Amniotic epithelial cell (primary cell): ENCODE results near the gene IMMP2L.
"Not testable (repeated sequence)": the region's sequence is repeated elsewhere in the genome, so short reads cannot be mapped to it uniquely, and the experiment has no call there.

Source experiments
- DNase-seq: peaks from one replicate; pipeline ENCODE4 v3.0.0-alpha.2; 2010; ENCODE audit warnings: low read depth

The IMMP2L gene

DNA sequence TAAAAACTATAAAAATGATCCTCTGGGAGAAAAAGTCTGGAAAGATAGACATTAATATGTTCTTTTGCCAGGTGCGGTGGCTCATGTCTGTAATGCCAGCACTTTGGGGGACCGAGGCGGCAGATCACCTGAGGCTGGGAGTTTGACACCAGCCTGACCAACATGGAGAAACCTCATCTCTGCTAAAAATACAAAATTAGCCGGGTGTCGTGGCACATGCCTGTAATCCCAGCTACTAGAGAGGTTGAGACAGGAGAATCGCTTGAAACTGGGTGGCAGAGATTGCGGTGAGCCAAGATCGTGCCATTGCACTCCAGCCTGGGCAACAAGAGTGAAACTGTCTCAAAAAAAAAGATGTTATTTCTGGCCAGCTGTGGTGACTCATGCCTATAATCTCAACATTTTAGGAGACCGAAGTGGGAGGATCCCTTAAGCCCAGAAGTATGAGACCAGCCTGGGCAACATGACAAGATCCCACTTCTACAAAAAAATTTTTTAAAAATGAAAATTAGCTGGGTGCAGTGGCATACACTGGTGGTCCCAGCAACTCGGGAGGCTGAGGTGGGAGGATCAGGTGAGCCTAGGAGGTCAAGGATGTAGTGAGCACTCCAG lies 573.3 kb downstream of the IMMP2L start:
- DNase-seq = no peak

DNA sequence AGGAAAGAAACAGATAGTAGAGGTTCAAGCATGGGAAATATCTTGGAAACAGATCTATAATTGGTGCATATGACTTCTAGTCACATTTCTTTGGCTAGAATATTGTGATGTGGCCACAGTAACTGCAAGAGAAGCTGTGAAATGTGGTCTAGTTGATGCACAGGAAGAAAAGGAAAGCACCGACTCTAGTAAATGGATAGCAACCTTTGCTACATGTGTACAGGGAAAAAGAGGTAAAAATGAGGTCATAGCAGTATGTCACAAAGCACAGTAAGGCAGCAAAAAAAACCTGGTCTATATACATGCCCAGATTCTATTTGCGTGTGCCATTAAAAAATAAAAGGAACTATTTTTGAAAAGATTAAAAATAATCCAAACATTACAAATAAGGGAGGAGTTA lies 573.9 kb downstream of the IMMP2L start:
- no peak for DNase-seq

DNA sequence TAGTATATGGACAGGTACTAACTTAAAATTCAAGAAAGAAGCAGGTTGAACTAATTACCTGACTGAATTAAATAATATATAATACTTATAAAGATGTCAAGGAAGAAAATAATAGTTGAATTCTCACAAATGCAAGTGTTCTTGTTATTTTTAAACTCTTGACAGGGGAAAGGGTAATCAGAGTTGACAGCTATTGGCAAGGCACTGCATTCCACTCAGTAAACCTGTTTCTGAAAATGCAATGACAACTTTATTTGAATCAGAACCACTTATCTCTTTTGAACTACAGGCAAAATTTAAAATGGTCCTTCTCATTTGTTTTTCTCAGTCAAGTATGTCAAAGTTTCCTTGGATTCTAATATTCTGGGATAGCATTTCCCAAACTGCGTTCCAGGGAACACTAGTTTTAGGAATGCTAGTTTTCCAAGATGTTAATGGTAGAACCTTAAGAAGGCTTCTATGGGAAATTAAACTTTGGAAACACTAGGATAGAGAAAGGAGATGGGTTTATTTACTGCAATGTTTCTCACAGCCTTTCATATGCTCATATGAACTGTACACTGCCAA lies 575.1 kb downstream of the IMMP2L start:
- no peak for DNase-seq

DNA sequence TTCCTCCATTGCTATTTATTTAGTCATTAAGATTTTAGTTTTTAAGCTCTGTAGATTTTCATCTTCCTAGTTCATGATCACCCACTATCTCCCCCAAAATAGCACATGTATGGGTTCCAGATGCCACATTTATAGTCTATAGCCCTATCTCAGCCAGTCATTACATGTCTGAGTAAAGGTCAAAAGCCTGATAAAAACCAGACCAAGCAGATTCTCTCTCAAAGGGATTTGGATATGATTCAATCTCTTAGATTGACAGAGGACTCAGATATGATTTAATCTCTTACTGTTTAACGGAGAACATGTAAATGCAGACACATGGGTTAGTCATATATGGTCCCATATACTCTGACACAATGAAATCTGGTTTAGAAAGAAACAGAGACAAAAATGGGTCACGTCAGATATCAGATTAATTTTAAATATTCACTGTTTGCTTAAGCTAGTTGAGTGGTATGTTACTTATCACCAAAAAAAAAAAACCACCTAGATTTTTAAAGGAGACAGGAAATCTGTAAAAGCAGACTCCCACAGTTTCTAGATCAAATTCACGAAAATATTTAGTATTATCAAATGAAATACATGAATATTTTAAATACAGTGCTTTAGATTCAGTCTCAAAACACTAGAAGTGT lies 578.4 kb downstream of the IMMP2L start:
- no peak for DNase-seq

DNA sequence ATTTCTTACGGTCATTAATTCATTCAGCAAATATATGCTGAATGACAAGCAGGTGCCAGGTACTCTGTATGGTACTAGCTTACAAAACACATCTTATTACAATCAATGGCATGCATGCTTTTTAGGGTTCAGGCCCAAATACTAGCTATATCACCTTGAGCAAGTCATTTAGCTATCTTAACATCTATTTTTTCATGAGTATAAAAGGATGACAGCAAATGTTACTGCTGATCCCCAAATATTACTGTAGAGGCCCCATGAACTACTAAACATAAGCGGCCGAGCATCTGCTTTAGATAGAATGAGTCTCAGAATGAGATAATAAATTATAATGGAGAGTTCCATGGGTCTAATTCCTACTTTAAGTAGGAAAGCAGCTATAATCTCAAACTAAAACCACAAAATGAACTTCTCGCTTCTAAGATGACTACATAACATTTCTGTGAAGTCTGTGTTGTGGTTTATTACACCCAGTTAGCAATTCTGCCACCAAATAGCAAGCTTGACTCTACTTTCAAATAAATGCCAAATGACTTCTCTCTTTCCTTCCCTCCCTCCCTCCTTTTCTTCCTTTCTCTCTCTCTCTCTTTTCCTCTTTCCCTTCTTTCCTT lies 585.1 kb downstream of the IMMP2L start:
- peak; percentile 12 for DNase-seq

DNA sequence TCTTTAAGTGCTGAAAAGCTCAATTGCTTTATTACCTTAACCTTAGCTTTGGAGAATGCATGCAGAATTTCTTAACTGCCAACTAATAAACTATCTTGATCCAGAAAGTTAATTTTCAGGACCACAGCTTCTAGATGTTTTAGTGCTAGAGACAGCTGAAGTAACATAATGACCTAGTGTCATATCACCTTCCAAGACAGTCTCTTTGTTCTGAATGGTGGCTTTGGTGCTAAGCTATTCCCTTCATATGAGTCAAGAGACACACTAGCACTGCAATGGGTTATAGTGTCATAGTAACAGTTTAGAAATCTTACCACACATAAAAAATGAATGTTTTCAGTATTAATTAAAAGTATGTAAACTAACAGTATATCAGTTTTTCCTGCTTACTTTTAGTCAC lies 586.8 kb downstream of the IMMP2L start:
- DNase-seq = no peak

DNA sequence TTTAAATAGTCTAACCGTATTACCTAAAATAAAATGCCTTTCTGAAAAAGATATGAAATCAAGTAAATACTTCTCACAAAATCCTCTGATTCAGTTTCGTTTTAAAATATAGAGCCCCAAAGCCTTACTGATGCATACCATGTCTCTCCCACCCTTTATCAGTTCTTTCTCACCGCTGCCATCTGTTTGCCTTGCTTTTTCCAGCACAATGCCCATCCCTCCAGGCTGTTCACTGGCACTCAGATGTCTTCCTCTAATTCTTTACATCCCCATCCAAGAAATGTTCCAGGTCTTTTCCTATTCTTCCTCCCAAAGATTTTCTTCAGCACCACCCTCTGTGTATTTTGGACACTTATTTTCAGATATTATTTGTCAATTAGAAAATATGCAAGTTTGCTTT lies 587.9 kb downstream of the IMMP2L start:
- no peak for DNase-seq

DNA sequence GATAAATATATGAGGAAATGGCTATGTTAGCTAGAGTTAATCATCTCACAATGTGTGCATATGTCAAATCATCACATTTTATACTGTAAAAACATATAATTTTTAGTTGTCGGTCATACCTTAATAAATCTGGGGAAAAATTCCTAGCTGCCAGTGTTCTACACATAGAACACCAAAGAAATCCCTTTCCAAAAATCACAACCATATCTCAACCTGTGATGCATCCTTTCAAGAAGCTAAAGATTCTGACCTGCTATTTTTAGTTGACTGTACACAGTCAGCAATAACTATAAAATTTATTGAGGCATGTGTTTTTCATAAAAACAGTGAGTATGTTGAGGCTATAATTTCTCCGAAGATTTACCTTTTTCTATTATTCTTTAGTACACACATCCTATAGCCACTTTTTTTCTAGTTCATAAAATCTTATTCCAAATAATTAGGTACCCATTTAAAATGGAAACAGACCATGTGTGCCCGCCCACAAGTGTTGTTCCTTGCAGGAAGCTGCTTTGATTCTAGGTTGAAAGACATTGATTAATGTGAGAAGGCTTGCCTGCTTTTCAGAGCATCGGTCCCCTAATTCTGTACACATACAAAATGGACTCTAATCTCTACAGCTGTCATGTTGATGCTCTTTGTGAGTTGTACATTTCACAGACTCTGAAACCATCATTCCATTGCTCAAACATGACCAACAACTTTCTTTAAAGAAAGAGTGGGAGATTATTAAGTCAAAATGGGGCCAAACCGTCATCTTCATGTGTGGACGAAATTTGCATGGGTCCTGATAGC lies 588.9 kb downstream of the IMMP2L start:
- no peak for DNase-seq

DNA sequence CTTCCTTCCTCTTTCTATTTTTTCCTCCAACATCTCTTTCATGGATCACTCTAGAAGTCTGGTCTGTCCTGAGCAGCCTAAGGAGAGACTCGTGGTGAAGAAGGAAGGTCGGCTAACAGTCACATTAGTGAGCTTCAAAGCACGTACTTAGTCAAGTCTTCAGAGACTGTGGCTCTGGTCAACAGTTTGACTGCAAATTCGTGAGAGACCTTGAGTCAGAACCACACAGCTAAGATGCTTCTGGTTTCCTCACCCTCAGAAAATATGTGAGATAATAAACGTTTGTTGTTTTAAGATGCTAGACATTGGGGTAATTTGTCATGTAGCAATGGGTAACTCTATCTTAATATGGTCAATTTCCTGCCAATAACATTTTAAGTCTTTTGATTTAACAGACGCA lies 597.5 kb downstream of the IMMP2L start:
- DNase-seq = peak; percentile 18

DNA sequence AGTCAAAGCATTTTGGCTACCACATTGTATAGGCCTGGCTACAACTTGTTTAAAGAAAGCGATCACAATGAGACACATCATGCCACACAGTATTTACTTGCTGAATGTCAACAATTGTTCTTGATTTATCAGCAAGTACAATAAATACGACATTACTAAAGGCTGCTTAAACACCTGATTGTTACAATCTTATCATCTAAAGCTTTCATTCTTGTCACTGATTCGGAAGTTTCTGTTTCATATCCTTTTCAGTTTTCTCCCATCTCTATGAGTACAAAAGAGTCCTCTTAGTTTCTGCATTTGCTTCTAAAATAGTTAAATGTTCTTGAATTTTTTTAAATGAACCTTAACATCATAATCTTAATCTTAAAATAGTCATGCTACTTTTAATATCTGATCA lies 599.5 kb downstream of the IMMP2L start:
- no peak for DNase-seq

DNA sequence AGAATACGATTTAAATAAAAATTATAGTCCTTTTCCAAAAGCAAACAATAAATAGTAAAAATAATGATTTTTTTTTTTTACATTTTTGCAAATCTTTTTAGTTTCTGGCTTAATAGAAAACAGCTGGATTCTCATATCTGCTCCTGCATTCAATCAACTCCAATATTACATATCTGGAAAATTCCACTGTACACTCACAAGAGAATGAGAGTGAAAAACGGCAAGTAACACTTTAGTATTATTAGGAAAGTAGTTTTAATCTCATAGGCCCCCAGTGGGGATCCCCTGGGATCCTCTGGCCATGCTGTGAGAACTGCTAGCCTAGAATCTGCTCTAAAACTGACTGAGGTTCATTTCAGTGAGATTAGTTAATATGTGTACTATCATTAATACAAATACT lies 599.9 kb downstream of the IMMP2L start:
- DNase-seq = no peak

DNA sequence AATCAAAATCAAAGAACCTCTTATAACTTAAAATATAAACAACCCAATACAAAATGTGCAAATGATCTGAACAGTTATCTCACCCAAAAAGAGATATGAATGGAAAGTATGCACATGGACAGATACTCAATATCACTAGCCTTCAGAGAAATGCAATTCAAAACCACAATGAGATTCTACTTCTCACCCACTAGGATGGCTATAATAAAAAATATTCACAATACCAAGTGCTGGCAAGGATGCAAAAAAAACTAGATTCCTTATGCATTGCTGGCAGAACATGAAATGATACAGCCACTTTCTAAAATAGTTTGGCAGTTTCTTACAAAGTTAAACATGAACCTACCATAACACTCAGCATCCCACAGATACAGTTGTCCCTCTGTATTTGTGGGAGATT lies 601.5 kb downstream of the IMMP2L start:
- DNase-seq = no peak

DNA sequence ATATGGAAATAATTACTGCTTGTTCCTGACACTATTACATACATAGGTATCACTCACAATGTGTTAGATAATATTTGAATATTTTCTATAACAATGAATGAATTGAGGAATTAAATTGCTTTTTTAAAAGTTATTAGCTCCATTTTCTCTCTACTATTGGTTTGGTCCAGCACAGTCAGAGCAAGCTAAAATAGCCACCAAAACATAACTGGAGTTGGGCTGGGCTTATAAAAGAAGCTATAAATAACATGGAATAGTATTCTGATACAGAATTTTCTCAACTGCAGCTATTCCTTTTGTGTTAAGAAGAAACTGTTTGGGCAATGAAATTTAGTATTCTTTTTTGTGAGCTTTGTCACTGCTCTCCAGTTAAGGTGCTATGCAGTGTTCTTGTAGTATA lies 614.0 kb downstream of the IMMP2L start:
- DNase-seq = no peak

DNA sequence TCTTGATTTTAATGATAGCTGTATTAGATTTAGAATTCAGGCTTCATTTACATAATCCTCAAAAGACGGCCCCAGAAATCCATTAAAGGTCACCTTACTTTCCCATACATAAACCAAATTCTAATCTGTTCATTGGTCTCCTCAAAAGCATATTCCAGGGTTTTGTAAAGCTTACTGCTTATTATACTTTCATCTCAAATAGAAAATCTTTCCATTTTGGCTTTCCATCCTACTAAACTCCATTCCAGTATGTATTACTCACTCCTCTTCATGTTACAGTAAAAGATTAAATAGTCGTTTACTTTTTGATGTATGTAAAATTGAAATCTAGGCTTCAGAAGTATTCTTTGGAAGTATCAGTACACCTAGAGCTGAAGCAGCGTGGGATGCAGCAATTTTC lies 614.9 kb downstream of the IMMP2L start:
- no peak for DNase-seq

DNA sequence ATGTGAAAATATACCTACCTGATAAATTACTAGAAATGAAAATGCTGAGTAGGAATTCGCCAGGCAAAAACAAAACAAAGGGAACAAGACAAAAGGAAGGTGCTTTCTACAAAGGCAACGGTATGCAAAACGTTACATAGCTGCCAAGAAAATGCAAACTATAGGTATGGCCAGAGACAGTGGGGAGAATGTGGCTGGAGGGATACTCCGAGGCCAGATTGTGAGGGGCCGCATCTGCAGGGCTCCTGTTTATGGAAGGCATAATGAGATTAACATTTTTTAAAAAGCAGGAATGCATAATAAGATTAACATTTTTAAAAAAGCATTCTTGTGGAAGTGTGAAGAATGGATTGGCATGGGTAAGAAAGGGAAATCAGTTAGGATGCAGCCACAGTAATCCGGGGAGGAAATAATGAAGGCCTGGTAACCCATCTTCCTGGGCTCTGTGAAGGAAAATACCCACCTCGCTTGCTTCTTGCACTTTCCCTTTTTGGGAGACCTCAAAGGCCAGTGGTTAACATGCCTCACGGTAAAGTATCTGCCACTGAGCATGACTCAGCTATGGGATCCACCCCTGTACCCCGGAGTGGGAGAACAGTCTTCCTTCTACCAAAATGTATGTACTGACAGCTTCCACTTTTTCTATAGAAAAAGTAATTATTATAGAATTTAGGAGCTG lies 617.2 kb downstream of the IMMP2L start:
- DNase-seq = no peak

DNA sequence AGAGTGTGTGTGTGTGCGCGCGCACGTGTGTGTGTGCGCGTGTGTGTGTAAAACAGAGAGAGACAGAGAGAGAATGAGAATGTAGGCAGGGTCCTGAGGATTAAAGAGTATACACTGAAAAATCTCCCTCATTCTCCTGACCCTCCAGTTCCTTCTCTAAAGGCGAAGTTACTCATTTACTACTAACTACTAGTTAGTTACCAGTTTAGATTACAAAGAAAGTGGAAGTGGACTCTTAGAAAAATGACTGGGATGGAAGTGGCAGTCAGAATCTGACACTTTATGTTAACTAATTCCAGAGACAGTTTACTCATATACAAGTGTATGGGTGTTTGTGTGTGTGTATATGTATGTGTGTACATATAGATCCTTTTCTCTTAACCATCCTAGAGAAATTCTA lies 617.8 kb downstream of the IMMP2L start:
- DNase-seq = no peak

DNA sequence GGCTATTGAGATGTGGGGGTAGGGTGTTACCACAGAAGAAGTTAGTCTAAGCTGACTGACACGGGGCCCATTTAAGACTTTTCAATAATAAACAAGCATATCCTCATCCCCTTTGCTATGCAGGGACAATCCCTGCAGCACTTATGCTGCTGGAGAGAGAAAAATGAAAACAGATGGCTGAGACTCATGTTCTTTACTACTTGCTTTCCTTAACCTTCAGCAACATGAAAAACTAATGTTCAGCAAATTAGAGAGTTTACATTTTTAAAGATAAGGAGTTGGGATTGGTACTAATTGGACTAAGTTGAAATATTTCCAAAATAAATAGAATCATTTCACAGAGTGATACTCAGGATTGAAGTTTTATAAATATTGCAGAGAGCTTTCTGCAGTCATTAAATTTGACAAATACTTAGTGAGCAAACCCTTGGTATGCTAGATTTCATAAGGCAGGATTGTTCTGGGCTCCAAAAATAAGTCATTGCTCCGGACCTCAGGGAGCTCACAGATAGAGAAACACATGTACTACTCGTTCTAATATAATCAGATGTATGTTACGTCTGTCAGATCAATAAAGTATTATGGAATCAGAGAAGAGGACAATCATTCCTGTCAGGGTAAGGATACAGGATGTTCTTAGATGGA lies 618.5 kb downstream of the IMMP2L start:
- DNase-seq = no peak

DNA sequence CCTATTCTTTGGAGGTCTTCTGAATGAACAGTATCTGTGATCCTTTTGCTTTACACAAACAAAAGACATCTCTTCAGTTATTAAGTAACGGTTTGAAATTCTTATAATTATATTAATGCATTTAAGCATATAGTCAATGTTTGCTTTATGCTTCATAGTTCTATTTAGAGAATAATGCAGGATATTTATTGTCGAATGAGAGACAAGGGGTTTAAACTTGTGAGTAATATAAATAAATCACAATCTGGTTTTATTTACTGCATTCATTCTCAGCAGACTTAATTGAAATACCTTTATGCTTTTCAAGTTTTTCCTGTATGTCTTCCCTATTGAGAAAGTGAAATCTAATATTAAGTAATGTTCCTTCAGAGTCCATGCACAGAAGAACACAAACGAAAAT lies 620.9 kb downstream of the IMMP2L start:
- no peak for DNase-seq

DNA sequence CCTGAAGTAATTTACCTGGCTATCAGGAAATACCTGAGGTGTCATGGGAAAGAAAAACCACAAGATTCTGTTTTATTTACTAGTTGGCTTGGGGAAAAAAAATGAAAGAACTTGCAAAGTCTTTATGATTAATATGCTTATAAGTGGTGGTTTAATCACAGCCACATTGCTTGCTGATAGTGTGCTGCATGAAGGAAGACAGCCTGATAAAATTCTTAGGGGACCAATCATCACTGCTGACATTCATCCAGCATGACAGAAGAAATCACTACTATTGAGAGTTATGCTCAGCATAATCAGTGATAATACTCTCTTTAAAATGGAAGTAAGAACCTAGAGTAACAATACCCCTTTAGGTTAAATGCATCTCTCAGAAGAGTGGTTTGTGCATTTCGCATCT lies 621.5 kb downstream of the IMMP2L start:
- DNase-seq = peak; percentile 17

DNA sequence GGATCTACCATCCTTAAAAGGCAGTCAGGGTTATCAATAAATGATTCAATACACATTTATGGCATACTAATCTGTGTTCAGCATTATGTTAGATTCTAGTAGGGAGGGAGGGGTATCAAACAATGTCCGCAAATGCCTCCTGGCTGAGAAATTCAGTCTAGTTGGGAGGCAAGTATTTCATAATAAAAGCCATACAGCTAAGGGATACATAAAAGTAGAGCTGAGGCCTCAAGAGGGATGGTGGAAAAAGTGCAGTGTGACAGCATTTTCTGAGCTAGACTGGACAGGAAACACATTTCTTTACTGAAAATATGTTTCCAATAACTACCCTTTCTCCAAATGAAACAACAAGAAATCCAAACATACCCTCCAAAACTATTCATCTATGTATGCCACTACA lies 624.1 kb downstream of the IMMP2L start:
- no peak for DNase-seq

DNA sequence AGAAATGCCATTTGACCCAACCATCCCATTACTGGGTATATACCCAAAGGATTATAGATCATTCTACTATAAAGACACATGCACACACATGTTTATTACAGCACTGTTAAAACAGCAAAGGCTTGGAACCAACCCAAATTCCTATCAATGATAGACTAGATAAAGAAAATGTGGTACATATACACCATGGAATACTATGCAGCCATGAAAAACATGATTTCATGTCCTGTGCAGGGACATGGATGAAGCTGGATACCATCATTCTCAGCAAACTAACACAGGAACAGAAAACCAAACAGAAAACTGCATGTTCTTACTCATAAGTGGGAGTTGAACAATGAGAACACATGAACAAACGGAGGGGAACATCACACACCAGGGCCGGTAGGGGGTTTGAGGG lies 625.6 kb downstream of the IMMP2L start:
- DNase-seq = not testable (repeated sequence)
